ENCODE results near the gene SLC44A4. TPM values are rescaled to one million over a fixed set of nuclear protein-coding genes. Genes with fewer than 3 reads are reported as not detected.
"Not testable (repeated sequence)": the region's sequence is repeated elsewhere in the genome, so short reads cannot be mapped to it uniquely, and the experiment has no call there.

The SLC44A4 gene
- total RNA-seq, 2 donors from 2014 or later = 7.3 to 19.2 TPM

- DNase-seq = peak; percentile 89 to 94 (median 92)
- peak; percentile 69 to 86 (median 84) for TF ChIP-seq POLR2A (IDR thresholded peaks at IDR 0.05)
- TF ChIP-seq, protein P1, sequence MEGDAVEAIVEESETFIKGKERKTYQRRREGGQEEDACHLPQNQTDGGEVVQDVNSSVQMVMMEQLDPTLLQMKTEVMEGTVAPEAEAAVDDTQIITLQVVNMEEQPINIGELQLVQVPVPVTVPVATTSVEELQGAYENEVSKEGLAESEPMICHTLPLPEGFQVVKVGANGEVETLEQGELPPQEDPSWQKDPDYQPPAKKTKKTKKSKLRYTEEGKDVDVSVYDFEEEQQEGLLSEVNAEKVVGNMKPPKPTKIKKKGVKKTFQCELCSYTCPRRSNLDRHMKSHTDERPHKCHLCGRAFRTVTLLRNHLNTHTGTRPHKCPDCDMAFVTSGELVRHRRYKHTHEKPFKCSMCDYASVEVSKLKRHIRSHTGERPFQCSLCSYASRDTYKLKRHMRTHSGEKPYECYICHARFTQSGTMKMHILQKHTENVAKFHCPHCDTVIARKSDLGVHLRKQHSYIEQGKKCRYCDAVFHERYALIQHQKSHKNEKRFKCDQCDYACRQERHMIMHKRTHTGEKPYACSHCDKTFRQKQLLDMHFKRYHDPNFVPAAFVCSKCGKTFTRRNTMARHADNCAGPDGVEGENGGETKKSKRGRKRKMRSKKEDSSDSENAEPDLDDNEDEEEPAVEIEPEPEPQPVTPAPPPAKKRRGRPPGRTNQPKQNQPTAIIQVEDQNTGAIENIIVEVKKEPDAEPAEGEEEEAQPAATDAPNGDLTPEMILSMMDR (IDR thresholded peaks at IDR 0.05) = no peak
- ATAC-seq = peak; percentile 82
- peak overlapping the region; percentile 95 to 100 (median 97) for H3K27ac ChIP-seq
- no peaks in the 10 kb centered on the region for H3K27me3 ChIP-seq
- WGBS, 2 donors = 2% methylated on average over 22 to 25 of the region's 25 CpGs
- intact Hi-C loops (cut with DNase I) = no loop called here
- H3K9me3 ChIP-seq = no peaks in the 10 kb centered on the region
- H3K36me3 ChIP-seq (replicated peaks in 1 of 2; ENCODE audit: insufficient read depth in 1 of 2, low read depth in 2 of 2) = no peaks in the 10 kb centered on the region
- H3K4me3 ChIP-seq = peak overlapping the region in 1 of 2 donors; percentile 28
- H3K4me1 ChIP-seq = peaks cover 88% of the 10 kb centered on the region
Observed at GRCh38 chr6:31822036-31822821, 56.6 kb downstream of the SLC44A4 start.

GRCh38 chr6:31821301-31822035, 57.3 kb downstream of the SLC44A4 start:
- peaks cover 84% of the 10 kb centered on the region for H3K4me1 ChIP-seq
- intact Hi-C loops (cut with DNase I) = no loop called here
- peak; percentile 50 for ATAC-seq

GRCh38 chr6:31820399-31820798, 58.4 kb downstream of the SLC44A4 start:
- DNase-seq; H3K9me3 ChIP-seq; ATAC-seq; intact Hi-C loops (cut with DNase I); H3K27me3 ChIP-seq; H3K36me3 ChIP-seq (replicated peaks in 1 of 2; ENCODE audit: insufficient read depth in 1 of 2, low read depth in 2 of 2); H3K4me3 ChIP-seq: not testable (repeated sequence)
- peak overlapping the region in 2 of 4 donors; percentile 51 to 54 for H3K27ac ChIP-seq
- H3K4me1 ChIP-seq = peaks cover 73% of the 10 kb centered on the region
- WGBS, 2 donors = 88% methylated on average over 10 of the region's 10 CpGs

More at GRCh38 chr6:31821301-31822035, 57.3 kb downstream of the SLC44A4 start:
- H3K9me3 ChIP-seq = no peaks in the 10 kb centered on the region
- H3K27ac ChIP-seq = peak overlapping the region; percentile 95 to 100 (median 97)
- H3K36me3 ChIP-seq (replicated peaks in 1 of 2; ENCODE audit: insufficient read depth in 1 of 2, low read depth in 2 of 2) = no peaks in the 10 kb centered on the region
- DNase-seq = peak; percentile 45 to 69 (median 54)
- TF ChIP-seq, protein P1 (IDR thresholded peaks at IDR 0.05) = no peak
- TF ChIP-seq POLR2A (IDR thresholded peaks at IDR 0.05) = no peak
- H3K27me3 ChIP-seq = no peaks in the 10 kb centered on the region
- WGBS, 2 donors = 1 to 6% methylated on average over 27 to 39 of the region's 39 CpGs
- H3K4me3 ChIP-seq = peak overlapping the region in 1 of 2 donors; percentile 28

DNA sequence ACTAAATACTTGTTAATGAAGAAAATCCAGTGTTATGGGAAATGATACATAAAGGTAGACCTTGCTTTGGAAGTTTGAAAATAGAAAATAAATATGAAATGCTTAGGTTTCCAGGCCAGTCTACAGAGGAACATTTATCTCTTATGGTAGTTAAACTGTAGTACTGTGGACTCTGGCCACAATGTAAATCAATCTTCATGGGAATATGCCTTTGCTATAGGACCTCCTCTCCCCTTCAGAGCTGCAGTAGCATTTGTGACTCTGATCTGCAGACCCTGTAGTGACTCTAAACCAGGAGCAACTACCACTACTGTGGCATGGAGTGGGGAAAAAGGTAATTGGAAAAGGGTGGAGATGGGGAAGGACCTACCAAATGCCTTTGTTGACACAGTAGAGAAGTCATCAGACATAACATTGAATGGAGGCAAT, 58.9 kb downstream of the SLC44A4 start:
- Histone ChIP-seq H3K9me3 (no peaks in the 10 kb centered on the region), H3K4me3 (no peak overlapping the region), H3K4me1 (peaks cover 72% of the 10 kb centered on the region), H3K27ac (peak overlapping the region in 2 of 4 donors; percentile 51 to 54), H3K36me3 (replicated peaks in 1 of 2; ENCODE audit: insufficient read depth in 1 of 2, low read depth in 2 of 2) (no peaks in the 10 kb centered on the region), H3K27me3 (no peaks in the 10 kb centered on the region)
- TF ChIP-seq, protein P1 (IDR thresholded peaks at IDR 0.05) = no peak
- TF ChIP-seq POLR2A (IDR thresholded peaks at IDR 0.05) = no peak
- ATAC-seq = no peak
- intact Hi-C loops (cut with DNase I) = no loop called here
- DNase-seq = no peak

DNA sequence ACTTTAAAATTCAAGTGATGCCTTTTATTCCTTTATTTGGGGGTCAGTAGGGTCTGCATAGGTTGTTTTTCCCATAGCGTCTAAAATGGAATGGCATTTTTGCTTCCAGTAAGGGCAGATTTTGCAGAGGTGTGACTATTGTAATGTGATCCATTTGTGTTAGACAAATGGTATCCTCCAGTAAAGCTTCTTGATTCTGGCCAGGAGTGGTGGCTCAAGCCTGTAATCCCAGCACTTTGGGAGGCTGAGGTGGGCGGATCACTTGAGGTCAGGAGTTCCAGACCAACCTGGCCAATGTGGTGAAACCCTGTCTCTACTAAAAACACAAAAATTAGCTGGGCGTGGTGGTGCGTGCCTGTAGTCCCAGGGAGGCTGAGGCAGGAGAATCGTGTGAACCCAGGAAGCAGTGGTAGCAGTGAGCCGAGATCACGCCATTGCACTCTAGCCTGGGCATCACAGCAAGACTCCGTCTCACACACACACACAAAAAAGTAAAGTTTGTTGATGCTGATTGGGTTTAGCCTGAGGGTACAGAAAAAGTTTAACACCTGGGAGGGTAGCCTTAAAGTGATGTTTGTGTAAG, 60.8 kb downstream of the SLC44A4 start:
- ATAC-seq; H3K9me3 ChIP-seq; intact Hi-C loops (cut with DNase I); H3K27me3 ChIP-seq; DNase-seq; H3K4me3 ChIP-seq; H3K36me3 ChIP-seq (replicated peaks in 1 of 2; ENCODE audit: insufficient read depth in 1 of 2, low read depth in 2 of 2): not testable (repeated sequence)
- Histone ChIP-seq H3K27ac (peak overlapping the region; percentile 18 to 62 (median 43)), H3K4me1 (peaks cover 64% of the 10 kb centered on the region)
- WGBS, 2 donors = 53 to 70% methylated on average over 8 of the region's 8 CpGs

- H3K27ac ChIP-seq = peak overlapping the region in 3 of 4 donors; percentile 33 to 62 (median 61)
- DNase-seq; H3K4me3 ChIP-seq; ATAC-seq; H3K9me3 ChIP-seq; intact Hi-C loops (cut with DNase I); H3K36me3 ChIP-seq (replicated peaks in 1 of 2; ENCODE audit: insufficient read depth in 1 of 2, low read depth in 2 of 2); H3K27me3 ChIP-seq: not testable (repeated sequence)
- WGBS, 2 donors = 35 to 75% methylated on average over 7 to 19 of the region's 37 CpGs
- H3K4me1 ChIP-seq = peaks cover 57% of the 10 kb centered on the region
Observed at GRCh38 chr6:31817133-31817928, 61.5 kb downstream of the SLC44A4 start.
